Fibroblast of skin of abdomen (primary cell): ENCODE measurements around the gene TMEM245. TPM values are rescaled to one million over a fixed set of nuclear protein-coding genes. Genes with fewer than 3 reads are reported as not detected.

ENCODE experiments used
- DNase-seq: peaks from one replicate; pipeline ENCODE4 v3.0.0-alpha.2; 2013
- polyA plus RNA-seq, 2 experiments: library from polyadenylated mRNA; unstranded; fragments of 120-200 nt; gene quantifications; one replicate each; pipeline ENCODE4 v1.2.1, GENCODE V29; 2013; ENCODE audit not compliant: insufficient read length in 2 of 2

Gene TMEM245
- polyA plus RNA-seq (2013, experiment 1 of 2; ENCODE audit: insufficient read length), result 17.8 TPM
- 17.1 TPM for polyA plus RNA-seq (2013, experiment 2 of 2; ENCODE audit: insufficient read length)

- DNase-seq, result peak; percentile 100
These were observed at the start of gene TMEM245 for GRCh38 chr9:109119439-109120203. TSS of gene TMEM245 (minus strand) at chr9:109119947. CDS start at chr9:109119913, 34 bp downstream.

DNA sequence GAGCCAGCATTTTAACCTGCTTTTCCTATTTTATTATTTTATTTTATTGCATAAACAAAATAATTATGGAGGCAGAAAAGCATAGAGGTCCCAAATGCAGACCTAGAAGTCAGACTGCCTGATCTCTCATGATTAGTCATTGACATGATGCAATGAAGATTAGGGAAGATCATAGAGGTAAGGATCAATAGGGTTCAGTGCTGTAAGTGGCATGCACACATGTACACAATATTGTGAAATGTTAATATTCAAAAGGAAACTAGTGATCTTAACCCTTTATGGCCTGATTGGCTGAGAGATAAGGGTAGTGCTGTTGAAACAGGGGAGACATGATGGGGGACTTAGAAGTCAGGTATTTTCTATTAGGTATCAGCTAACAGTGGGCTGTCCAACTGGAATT is 48.4 kb upstream of the TMEM245 start:
- no peak for DNase-seq

DNA sequence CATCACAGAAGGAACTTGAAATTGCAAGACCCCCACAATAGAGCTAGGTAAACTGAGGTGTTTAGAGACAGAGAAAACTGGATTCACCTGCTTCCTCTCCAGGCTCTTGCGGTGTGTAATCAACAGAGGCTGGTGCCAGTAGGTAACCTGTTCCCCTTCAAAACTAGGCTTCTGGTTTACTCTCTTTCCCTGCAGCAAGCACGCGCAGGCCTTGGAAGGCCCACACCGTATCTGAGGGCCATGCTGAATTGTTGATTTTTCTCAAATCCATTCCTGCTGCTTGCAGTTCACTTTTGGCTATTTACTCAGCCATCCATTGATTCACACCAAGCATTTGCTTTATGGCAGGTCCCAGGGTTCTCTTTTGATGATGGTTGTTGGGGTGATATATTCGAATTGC is 48.0 kb upstream of the TMEM245 start:
- DNase-seq, result no peak

DNA sequence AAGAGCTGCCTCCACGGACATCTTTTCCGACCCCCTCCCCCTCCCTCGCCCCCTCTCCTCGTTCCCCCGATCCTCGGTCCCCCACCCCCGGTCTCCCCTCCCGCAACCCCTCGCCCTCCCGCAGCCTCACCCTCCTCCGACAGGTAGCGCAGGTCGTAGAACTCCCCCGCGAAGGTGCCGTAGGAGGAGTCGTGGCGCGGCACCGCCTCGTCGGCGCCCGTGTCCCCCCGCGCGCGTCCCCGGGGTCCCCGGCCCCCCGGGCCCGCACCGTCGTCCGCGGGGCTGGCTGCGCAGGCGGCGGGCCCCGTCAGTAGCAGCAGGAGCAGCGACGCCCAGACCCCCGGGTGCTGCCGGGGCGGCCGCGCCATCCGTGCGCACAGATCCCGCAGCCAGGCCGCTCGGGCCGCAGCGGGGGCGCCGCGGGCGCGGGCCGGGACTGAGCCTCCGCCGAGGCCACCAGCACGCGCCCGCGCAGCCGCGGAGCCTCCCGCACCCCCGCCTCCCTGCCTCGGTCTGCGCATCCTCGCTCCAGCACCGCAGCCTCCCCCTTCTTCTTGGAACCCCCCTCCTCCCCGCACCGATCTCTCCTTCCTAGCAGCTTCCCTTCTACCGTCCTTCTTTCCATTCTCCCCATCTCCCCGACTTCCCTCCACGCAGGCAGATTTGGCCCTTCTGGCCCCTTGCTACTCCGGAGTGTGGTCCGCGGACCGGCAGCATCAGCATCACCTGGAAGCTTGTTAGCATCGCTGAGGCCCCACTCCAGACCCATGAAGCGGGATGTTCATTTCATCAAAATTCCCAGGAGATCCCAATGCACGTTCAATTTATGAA is 47.2 kb upstream of the TMEM245 start, which contains the start of gene FRRS1L:
TSS of gene FRRS1L (minus strand) at position 479 of the 831 bp plus-strand sequence. CDS start at position 368, 111 bp downstream.
- DNase-seq, result no peak

DNA sequence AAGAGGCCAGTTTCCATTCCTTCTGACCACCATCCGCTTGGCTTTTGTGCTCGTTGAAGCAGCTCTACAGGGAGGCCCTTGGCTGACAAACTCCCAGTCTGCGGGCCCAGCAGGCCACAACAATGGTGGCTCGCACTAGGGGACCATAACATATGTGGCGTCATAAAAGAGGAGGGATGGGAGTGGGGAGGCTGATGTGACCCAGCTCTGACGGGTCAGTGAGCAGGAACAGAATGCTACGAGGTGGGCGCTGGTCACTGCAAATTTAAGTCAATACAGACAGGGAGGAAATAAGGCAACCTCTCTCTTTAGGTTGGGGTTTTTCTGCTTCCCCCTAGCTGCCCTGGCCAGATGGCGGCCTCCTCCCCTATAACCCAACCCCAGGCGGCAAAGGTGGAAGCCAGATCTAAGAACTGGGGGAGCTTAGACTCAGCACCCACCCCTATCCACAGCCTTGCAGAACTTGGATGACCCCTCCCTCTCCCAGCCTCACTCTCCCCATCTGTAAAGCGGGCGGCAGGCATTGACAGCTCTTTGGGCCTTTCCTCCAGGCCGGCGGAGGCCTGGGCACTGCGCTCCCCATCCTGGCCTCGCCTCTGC is 46.5 kb upstream of the TMEM245 start:
- no peak for DNase-seq

DNA sequence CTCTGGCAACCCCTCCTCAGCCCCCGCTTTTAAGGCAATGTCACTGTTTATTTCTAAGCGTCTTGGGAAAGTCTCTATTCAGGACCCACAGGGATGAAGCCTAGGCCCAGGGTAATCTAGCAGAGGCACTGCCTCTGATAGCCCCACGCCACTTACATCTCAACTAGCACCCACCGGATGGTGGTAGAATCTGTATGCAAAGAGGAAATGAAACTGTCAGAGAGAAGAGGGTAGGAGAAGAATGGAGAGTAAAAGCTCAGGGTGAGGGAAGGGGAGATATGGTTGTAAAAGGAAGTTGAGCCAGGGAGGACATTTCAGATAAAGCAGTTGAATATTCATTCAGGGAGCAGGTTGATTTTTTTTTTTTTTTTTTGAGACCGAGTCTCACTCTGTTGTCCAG is 44.3 kb upstream of the TMEM245 start:
- DNase-seq, result no peak

- no peak for DNase-seq
These were observed 43.4 kb upstream of the TMEM245 start for GRCh38 chr9:109163194-109163593.

DNA sequence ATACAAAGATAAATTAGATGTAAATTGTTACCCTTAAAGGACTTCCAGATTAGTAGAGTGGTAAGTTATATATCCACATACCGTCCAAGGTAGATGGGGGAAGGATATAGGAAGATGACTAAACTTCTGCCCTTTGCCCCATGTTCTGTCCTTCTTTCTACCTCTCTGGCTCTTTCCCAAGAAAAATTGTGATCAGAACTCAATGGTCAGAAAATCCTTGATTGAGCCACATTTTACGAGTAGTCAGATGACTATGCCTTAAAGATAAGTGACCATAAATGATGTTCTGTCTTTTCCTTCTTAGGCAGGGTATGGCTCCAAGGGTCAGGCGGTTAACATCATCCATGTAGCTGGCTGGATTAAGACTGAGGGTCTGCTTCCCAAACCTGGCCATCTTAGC is 42.9 kb upstream of the TMEM245 start:
- no peak for DNase-seq

DNA sequence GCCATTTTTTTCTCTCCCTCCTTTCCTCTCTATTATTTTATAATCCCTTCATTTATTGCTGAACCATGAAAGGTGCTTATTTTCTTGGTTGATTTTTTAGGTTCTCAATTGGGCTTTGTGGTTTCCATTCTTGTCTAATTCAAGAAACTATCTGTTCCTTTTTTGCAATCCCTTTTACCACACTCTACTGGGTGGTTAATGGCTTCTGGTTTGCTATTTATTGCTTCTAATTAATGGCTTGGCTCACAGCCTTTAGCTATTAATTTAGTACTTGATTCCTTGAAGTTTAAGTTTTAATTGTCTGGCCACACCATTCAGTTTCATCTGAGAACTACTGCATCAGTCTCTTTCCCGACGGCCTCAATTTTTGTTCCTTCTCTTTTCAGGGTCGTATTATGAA is 41.7 kb upstream of the TMEM245 start:
- DNase-seq, result no peak

GRCh38 chr9:109159583-109159982 is 39.8 kb upstream of the TMEM245 start:
- DNase-seq, result no peak

DNA sequence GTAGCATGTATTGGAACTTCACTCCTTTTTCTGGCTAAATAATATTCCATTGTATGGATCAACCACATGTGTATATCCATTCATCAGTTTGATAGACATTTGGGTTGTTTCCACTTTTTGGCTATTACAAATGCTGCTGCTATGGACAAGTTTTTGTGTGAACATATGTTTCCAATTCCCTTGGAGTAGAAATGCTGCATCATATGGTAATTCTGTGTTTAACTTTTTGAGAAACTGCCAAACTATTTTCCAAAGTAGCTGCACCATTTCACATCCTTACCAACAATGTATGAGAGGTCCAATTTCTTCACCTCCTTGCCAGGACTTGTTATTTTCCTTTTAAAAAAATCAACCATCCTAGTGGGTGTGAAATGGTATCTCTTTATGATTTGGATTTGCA is 38.9 kb upstream of the TMEM245 start:
- peak; percentile 83 for DNase-seq

DNA sequence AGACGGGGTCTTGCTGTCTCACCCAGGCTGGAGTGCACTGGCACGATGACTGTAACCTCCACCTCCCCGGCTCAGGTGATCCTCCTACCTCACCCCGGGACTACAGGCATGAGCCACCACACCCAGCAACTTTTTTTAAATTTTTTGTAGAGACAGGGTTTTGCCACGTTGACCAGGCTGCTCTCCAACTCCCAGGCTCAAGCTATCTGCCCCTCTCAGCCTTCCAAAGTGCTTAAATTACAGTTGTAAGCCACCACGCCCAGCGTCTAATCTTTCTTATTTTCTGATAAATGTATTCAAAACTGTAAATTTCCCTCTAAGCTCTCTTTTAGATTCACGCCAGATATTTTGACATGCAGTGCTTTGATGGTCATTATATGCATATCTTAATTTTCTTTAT is 37.0 kb upstream of the TMEM245 start:
- no peak for DNase-seq

GRCh38 chr9:109150925-109151545 is 31.3 kb upstream of the TMEM245 start:
- no peak for DNase-seq

DNA sequence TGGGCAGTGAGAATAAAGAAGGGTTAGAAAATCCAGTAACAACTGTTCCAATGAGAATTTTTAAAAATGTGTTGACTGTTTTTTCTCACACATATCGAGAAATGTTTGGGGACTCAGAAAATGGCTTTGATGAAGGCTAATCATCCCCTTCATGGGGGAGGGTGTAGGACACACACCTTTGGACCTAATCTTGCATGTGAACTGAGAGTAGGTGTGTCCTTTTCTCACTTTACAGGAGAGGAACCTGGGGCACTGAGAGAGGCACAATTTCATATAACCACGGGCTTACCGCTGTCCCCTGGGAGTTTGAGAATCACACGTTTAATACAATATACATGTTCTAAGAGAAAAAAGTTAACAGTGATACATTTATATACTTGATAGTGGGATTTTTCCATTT is 30.0 kb upstream of the TMEM245 start:
- no peak for DNase-seq

GRCh38 chr9:109149089-109149488 is 29.3 kb upstream of the TMEM245 start:
- no peak for DNase-seq

DNA sequence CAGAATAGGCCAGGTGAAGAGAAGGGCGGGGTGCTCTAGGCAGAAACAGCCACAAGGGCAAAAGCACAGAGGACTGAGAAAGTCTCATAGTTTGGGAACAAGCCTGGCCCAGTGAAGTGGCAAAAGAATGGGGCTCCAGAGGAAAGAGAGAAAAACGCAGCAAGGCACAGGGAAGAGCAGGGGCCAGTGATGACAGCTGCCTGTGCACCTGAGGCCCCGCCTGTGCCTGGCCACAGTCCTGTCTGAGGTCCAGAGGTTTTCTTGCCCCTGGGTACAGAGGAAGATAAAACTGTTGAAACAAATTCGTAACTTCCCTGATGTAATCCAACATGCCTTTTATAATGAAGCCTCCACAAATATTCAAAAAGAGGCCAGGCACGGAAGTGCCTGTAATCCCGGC is 25.3 kb upstream of the TMEM245 start:
- DNase-seq, result no peak

DNA sequence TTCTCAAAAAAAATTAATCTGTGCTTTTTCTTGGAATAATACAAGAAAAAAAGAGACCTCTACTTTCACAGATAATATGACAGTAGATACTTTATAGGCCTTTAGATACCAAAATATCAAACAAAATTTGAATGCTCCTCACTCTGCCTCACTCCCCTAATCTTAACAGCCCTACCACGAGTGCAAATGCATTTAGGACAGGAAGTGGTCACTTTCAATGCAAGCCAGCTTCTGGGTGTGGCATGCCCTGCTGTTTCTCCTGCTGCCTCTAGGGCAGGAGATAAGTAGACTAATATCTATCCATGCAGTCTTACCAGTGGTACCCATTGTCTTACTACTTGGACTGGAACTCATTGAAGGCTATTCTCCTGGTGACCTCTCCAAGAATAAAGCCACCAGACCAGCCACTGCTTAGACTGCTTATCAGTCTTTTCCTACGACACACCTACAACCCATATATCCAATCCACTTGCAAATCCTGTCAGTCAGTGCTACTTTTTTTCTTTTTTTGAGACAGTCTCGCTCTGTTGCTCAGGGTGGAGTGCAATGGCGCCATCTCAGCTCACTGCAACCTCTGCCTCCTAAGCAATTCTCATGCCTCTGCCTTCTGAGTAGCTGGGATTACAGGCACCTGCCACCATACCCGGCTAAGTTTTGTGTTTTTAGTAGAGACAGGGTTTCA is 24.3 kb upstream of the TMEM245 start:
- peak; percentile 5 for DNase-seq

DNA sequence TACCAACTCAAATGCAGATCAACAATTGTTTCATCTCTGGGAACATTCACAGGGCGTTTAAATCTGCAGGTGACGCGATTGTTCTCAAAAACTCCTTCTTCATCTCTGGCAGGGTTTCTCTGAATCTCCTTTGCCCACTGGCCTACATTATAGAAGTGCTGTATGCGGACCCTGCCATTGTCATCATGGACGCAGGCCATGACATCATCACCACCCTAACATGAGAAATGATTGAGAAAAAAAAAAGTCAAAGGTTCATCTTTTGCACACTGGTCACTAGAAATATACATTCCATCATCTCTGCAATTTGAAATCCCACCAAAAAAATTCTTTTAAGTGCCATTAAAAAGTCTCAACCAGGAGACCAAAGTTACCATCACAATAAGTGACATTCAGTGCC is 21.6 kb upstream of the TMEM245 start:
- DNase-seq, result no peak

GRCh38 chr9:109139851-109140250 is 20.1 kb upstream of the TMEM245 start:
- DNase-seq, result no peak

GRCh38 chr9:109138421-109138820 is 18.7 kb upstream of the TMEM245 start:
- DNase-seq, result no peak

DNA sequence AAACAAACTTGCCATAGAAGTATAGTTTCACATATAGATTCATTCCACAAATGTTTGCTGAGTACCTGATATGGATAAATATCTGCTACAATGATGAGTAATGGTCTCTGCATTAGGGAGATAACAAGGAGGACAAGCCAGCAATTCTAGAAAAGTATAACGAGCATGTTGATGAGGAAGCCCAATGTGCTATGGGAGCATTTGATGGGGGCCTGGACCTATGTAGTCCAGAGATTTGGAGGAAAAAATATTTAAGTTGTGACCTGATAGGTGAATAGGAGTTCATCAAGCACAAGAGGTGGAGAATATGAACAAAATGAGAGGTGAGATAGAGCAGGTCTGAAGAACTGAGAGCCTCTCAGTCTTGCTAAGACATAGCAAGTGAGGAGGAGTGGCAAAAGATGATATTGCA is 14.4 kb upstream of the TMEM245 start:
- DNase-seq, result no peak

DNA sequence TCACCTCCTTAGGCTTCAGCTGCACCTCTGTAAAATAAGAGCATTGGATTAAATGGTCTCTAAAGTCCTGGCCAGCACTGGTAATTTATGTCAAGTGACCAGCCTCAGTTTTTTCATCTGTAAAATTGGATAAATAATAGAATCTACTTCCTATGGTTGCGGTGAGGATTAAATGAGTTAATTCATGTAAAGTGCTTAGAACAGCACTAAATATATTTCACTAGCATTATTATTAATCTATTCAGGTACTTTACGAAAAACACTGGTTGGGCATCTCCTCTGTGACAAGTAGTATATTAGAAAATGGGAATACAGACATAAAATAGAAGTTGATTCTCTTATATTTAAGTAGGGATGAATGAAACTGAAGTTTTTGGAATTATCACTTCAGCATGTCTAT is 13.8 kb upstream of the TMEM245 start:
- no peak for DNase-seq
